CD4-positive, CD25-positive, alpha-beta regulatory T cell (primary cell): ENCODE data around the gene MRTFA. TPM values are rescaled to one million over a fixed set of nuclear protein-coding genes. Genes with fewer than 3 reads are reported as not detected.
"Not testable (repeated sequence)": the region's sequence is repeated elsewhere in the genome, so short reads cannot be mapped to it uniquely, and the experiment has no call there.

Experiments
- ATAC-seq, 2 donors: fragments of 150-1000 bp; cut with Tn5 transposase; one replicate each; pipeline ENCODE4 v1.10.0; 2021; ENCODE audit warnings: low read depth in 2 of 2, moderate number of reproducible peaks in 2 of 2, moderate library complexity in 1 of 2
- DNase-seq, 3 donors: peaks; one replicate each; pipeline versions ENCODE4 v3.0.0 to v3.0.0-alpha.2; 2012 to 2022; ENCODE audit warnings: mixed read lengths in 1 of 3
- H3K27ac ChIP-seq: one replicate; pipeline ENCODE4 v1.7.0; 2013; ENCODE audit warnings: mild to moderate bottlenecking, low read length; ENCODE audit not compliant: insufficient read depth, poor library complexity, severe bottlenecking
- H3K27me3 ChIP-seq: one replicate; pipeline ENCODE4 v1.7.0; 2013; ENCODE audit warnings: low read length; ENCODE audit not compliant: control insufficient read depth, insufficient read depth
- H3K36me3 ChIP-seq: one replicate; pipeline ENCODE4 v1.7.0; 2013; ENCODE audit warnings: mild to moderate bottlenecking, low read length, moderate library complexity; ENCODE audit not compliant: control insufficient read depth, insufficient read depth
- H3K4me1 ChIP-seq: 2 replicates; pipeline ENCODE4 v1.7.0; 2013; ENCODE audit warnings: mild to moderate bottlenecking, low read length; ENCODE audit not compliant: insufficient read depth, control insufficient read depth, poor library complexity, severe bottlenecking
- H3K4me3 ChIP-seq: one replicate; pipeline ENCODE4 v1.7.0; 2013; ENCODE audit warnings: low read depth, mild to moderate bottlenecking, low read length, moderate library complexity
- H3K9me3 ChIP-seq, 2 experiments: 1 replicate in 1 of 2; 2 replicates in 1 of 2; pipeline ENCODE4 v1.7.0; 2013; ENCODE audit warnings: low read length in 2 of 2, mild to moderate bottlenecking in 1 of 2, moderate library complexity in 1 of 2; ENCODE audit not compliant: control insufficient read depth in 2 of 2
- H3K27ac Mint-ChIP-seq, 3 donors: one replicate each; pipeline ENCODE4 v1.8.0; 2020 to 2022; ENCODE audit warnings: mild to moderate bottlenecking in 3 of 3, mixed read lengths in 3 of 3, moderate library complexity in 2 of 3
- H3K27me3 Mint-ChIP-seq: one replicate; pipeline ENCODE4 v1.8.0; 2022; ENCODE audit warnings: mild to moderate bottlenecking, mixed read lengths
- H3K36me3 Mint-ChIP-seq: one replicate; pipeline ENCODE4 v1.8.0; 2020; ENCODE audit warnings: mixed read lengths
- H3K4me1 Mint-ChIP-seq, 4 donors: one replicate each; pipeline ENCODE4 v1.8.0; 2020 to 2022; ENCODE audit warnings: mixed read lengths in 4 of 4, mild to moderate bottlenecking in 1 of 4
- H3K4me3 Mint-ChIP-seq, 4 donors: one replicate each; pipeline ENCODE4 v1.8.0; 2020 to 2022; ENCODE audit warnings: mild to moderate bottlenecking in 4 of 4, mixed read lengths in 4 of 4, moderate library complexity in 3 of 4
- H3K9me3 Mint-ChIP-seq, 7 donors: one replicate each; pipeline ENCODE4 v1.8.0; 2020 to 2022; ENCODE audit warnings: mixed read lengths in 7 of 7, mild to moderate bottlenecking in 3 of 7, moderate library complexity in 2 of 7
- polyA plus RNA-seq, 4 donors: library from polyadenylated mRNA; unstranded; fragments of 300-500 nt; fragmentation: Illumina TruSeq; gene quantifications; one replicate each; pipeline ENCODE4 v1.2.3, GENCODE V29; 2021
- total RNA-seq: library from RNA; stranded (reverse); gene quantifications from one replicate; pipeline ENCODE4 v1.2.3, GENCODE V29; 2022

Gene MRTFA
- total and polyA plus RNA-seq, 5 donors from 2014 or later = 11.3 to 94.5 (median 16.4) TPM

- Histone ChIP-seq H3K27me3 (no peaks in the 10 kb centered on the region), H3K4me3 (peak overlapping the region; percentile 93), H3K27ac (peak overlapping the region; percentile 69), H3K9me3 (no peaks in the 10 kb centered on the region), H3K4me1 (peaks cover 49% of the 10 kb centered on the region), H3K36me3 (no peaks in the 10 kb centered on the region)
- ATAC-seq (peak; percentile 96 to 98), DNase-seq (peak; percentile 37 to 92 (median 80))
- Mint-ChIP-seq H3K27me3 (no peaks in the 10 kb centered on the region), H3K27ac (peak overlapping the region; percentile 70 to 93 (median 92)), H3K9me3 (no peaks in the 10 kb centered on the region), H3K4me3 (peak overlapping the region; percentile 81 to 90 (median 88)), H3K4me1 (peaks cover 36 to 67% (median 60%) of the 10 kb centered on the region in 4 donors), H3K36me3 (peaks cover 2% of the 10 kb centered on the region)
Observed at GRCh38 chr22:40533712-40534378, 102.7 kb downstream of the MRTFA start.

GRCh38 chr22:40531951-40532900, 104.3 kb downstream of the MRTFA start:
- H3K4me3 Mint-ChIP-seq = peak overlapping the region; percentile 81 to 93 (median 88)
- H3K27ac ChIP-seq = peak overlapping the region; percentile 58
- no peaks in the 10 kb centered on the region for H3K9me3 Mint-ChIP-seq
- no peaks in the 10 kb centered on the region for H3K27me3 Mint-ChIP-seq
- peak overlapping the region; percentile 87 to 92 (median 91) for H3K27ac Mint-ChIP-seq
- no peaks in the 10 kb centered on the region for H3K36me3 ChIP-seq
- H3K36me3 Mint-ChIP-seq = peaks cover 4% of the 10 kb centered on the region
- H3K4me1 Mint-ChIP-seq = peaks cover 38 to 72% (median 61%) of the 10 kb centered on the region in 4 donors
- ATAC-seq (no peak), DNase-seq (peak in 1 of 3 donors; percentile 36)
- H3K9me3 ChIP-seq = no peaks in the 10 kb centered on the region
- no peaks in the 10 kb centered on the region for H3K27me3 ChIP-seq
- peaks cover 49% of the 10 kb centered on the region for H3K4me1 ChIP-seq
- peak overlapping the region; percentile 93 for H3K4me3 ChIP-seq

- not testable (repeated sequence) for ATAC-seq, DNase-seq, H3K27me3 Mint-ChIP-seq, H3K9me3 ChIP-seq, H3K36me3 Mint-ChIP-seq, H3K36me3 ChIP-seq, H3K27ac ChIP-seq, H3K9me3 Mint-ChIP-seq, H3K27me3 ChIP-seq
- H3K27ac Mint-ChIP-seq = peak overlapping the region; percentile 23 to 86 (median 77)
- Histone ChIP-seq H3K4me3 (peak overlapping the region; percentile 15), H3K4me1 (peaks cover 49% of the 10 kb centered on the region)
- peaks cover 42 to 85% (median 71%) of the 10 kb centered on the region in 4 donors for H3K4me1 Mint-ChIP-seq
- peak overlapping the region; percentile 58 to 90 (median 72) for H3K4me3 Mint-ChIP-seq
Observed at GRCh38 chr22:40530391-40530790, 106.1 kb downstream of the MRTFA start.

- Mint-ChIP-seq H3K4me1 (peaks cover 39 to 81% (median 68%) of the 10 kb centered on the region in 4 donors), H3K27ac (peak overlapping the region in 2 of 3 donors; percentile 77 to 86), H3K36me3 (peaks cover 4% of the 10 kb centered on the region), H3K9me3 (no peaks in the 10 kb centered on the region), H3K27me3 (no peaks in the 10 kb centered on the region), H3K4me3 (peak overlapping the region; percentile 17 to 76 (median 59))
- Histone ChIP-seq H3K27me3 (no peaks in the 10 kb centered on the region), H3K4me3 (peak overlapping the region; percentile 12), H3K27ac (no peak overlapping the region), H3K4me1 (peaks cover 43% of the 10 kb centered on the region), H3K9me3 (no peaks in the 10 kb centered on the region), H3K36me3 (no peaks in the 10 kb centered on the region)
- no peak for DNase-seq
- ATAC-seq = no peak
Observed at GRCh38 chr22:40529821-40530220, 106.7 kb downstream of the MRTFA start.

- Mint-ChIP-seq H3K36me3 (peaks cover 4% of the 10 kb centered on the region), H3K4me3 (no peak overlapping the region), H3K9me3 (no peaks in the 10 kb centered on the region), H3K4me1 (peaks cover 33 to 65% (median 51%) of the 10 kb centered on the region in 4 donors), H3K27me3 (no peaks in the 10 kb centered on the region), H3K27ac (peak overlapping the region in 2 of 3 donors; percentile 48 to 83)
- H3K4me1 ChIP-seq = peaks cover 14% of the 10 kb centered on the region
- ATAC-seq = no peak
- no peak for DNase-seq
- no peaks in the 10 kb centered on the region for H3K9me3 ChIP-seq
- H3K4me3 ChIP-seq = no peak overlapping the region
- H3K27me3 ChIP-seq = no peaks in the 10 kb centered on the region
- no peak overlapping the region for H3K27ac ChIP-seq
- no peaks in the 10 kb centered on the region for H3K36me3 ChIP-seq
Observed at GRCh38 chr22:40526960-40527359, 109.6 kb downstream of the MRTFA start.

GRCh38 chr22:40525250-40525884, 111.2 kb downstream of the MRTFA start:
- Mint-ChIP-seq H3K27me3 (no peaks in the 10 kb centered on the region), H3K4me1 (peaks cover 20 to 52% (median 40%) of the 10 kb centered on the region in 4 donors), H3K9me3 (no peaks in the 10 kb centered on the region), H3K4me3 (peak overlapping the region in 1 of 4 donors; percentile 21), H3K36me3 (peaks cover 7% of the 10 kb centered on the region), H3K27ac (peak overlapping the region in 2 of 3 donors; percentile 7 to 87)
- no peaks in the 10 kb centered on the region for H3K36me3 ChIP-seq
- no peak overlapping the region for H3K4me3 ChIP-seq
- peaks cover 1% of the 10 kb centered on the region for H3K4me1 ChIP-seq
- ATAC-seq (peak; percentile 60 to 67), DNase-seq (peak; percentile 52 to 79 (median 78))
- no peaks in the 10 kb centered on the region for H3K27me3 ChIP-seq
- H3K27ac ChIP-seq = no peak overlapping the region
- H3K9me3 ChIP-seq = no peaks in the 10 kb centered on the region
